ENCODE data around the gene CDH18.

Gene CDH18

GRCh38 chr5:19728571-19728970 lies 259.4 kb downstream of the CDH18 start:
- no peak for DNase-seq

GRCh38 chr5:19719109-19719508 lies 268.9 kb downstream of the CDH18 start:
- DNase-seq, result no peak

GRCh38 chr5:19713740-19714139 lies 274.3 kb downstream of the CDH18 start:
- peak; percentile 77 for DNase-seq

GRCh38 chr5:19709403-19709802 lies 278.6 kb downstream of the CDH18 start:
- DNase-seq, result no peak

GRCh38 chr5:19706776-19707175 lies 281.2 kb downstream of the CDH18 start:
- no peak for DNase-seq

GRCh38 chr5:19701731-19702130 lies 286.3 kb downstream of the CDH18 start:
- no peak for DNase-seq

GRCh38 chr5:19694949-19695611 lies 292.9 kb downstream of the CDH18 start:
- no peak for DNase-seq

GRCh38 chr5:19690978-19691377 lies 297.0 kb downstream of the CDH18 start:
- no peak for DNase-seq

- peak; percentile 79 for DNase-seq
Measured at GRCh38 chr5:19685473-19685872, 302.5 kb downstream of the CDH18 start.

- DNase-seq, result no peak
Measured at GRCh38 chr5:19676895-19677294, 311.1 kb downstream of the CDH18 start.

- DNase-seq, result no peak
Measured at GRCh38 chr5:19660679-19661078, 327.3 kb downstream of the CDH18 start.

- DNase-seq, result no peak
Measured at GRCh38 chr5:19655627-19656026, 332.4 kb downstream of the CDH18 start.

- no peak for DNase-seq
Measured at GRCh38 chr5:19638461-19638860, 349.5 kb downstream of the CDH18 start.

GRCh38 chr5:19630876-19631275 lies 357.1 kb downstream of the CDH18 start:
- no peak for DNase-seq

- DNase-seq, result no peak
Measured at GRCh38 chr5:19626211-19626610, 361.8 kb downstream of the CDH18 start.

- DNase-seq, result no peak
Measured at GRCh38 chr5:19625562-19625961, 362.4 kb downstream of the CDH18 start.

GRCh38 chr5:19619571-19619970 lies 368.4 kb downstream of the CDH18 start:
- DNase-seq, result no peak

- DNase-seq, result no peak
Measured at GRCh38 chr5:19616701-19617215, 371.2 kb downstream of the CDH18 start.

- no peak for DNase-seq
Measured at GRCh38 chr5:19615661-19616060, 372.3 kb downstream of the CDH18 start.

- DNase-seq, result no peak
Measured at GRCh38 chr5:19615071-19615470, 372.9 kb downstream of the CDH18 start.

GRCh38 chr5:19608444-19609002 lies 379.5 kb downstream of the CDH18 start:
- peak; percentile 65 for DNase-seq

- DNase-seq, result peak; percentile 77
Measured at GRCh38 chr5:19605846-19606407, 382.1 kb downstream of the CDH18 start.

- DNase-seq, result no peak
Measured at GRCh38 chr5:19584131-19584530, 403.9 kb downstream of the CDH18 start.

- DNase-seq, result no peak
Measured at GRCh38 chr5:19577882-19578281, 410.1 kb downstream of the CDH18 start.

GRCh38 chr5:19568004-19568403 lies 420.0 kb downstream of the CDH18 start:
- DNase-seq, result no peak

All from DMS53 (cell line).